GM19240 (cell line): ENCODE results near the gene WDR83.
"Not testable (repeated sequence)": the region's sequence is repeated elsewhere in the genome, so short reads cannot be mapped to it uniquely, and the experiment has no call there.

Experiments used
- DNase-seq: peaks from one replicate; pipeline ENCODE4 v3.0.0; 2011; ENCODE audit warnings: low spot score; ENCODE audit not compliant: insufficient read length

WDR83 gene, protein sequence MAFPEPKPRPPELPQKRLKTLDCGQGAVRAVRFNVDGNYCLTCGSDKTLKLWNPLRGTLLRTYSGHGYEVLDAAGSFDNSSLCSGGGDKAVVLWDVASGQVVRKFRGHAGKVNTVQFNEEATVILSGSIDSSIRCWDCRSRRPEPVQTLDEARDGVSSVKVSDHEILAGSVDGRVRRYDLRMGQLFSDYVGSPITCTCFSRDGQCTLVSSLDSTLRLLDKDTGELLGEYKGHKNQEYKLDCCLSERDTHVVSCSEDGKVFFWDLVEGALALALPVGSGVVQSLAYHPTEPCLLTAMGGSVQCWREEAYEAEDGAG

DNA sequence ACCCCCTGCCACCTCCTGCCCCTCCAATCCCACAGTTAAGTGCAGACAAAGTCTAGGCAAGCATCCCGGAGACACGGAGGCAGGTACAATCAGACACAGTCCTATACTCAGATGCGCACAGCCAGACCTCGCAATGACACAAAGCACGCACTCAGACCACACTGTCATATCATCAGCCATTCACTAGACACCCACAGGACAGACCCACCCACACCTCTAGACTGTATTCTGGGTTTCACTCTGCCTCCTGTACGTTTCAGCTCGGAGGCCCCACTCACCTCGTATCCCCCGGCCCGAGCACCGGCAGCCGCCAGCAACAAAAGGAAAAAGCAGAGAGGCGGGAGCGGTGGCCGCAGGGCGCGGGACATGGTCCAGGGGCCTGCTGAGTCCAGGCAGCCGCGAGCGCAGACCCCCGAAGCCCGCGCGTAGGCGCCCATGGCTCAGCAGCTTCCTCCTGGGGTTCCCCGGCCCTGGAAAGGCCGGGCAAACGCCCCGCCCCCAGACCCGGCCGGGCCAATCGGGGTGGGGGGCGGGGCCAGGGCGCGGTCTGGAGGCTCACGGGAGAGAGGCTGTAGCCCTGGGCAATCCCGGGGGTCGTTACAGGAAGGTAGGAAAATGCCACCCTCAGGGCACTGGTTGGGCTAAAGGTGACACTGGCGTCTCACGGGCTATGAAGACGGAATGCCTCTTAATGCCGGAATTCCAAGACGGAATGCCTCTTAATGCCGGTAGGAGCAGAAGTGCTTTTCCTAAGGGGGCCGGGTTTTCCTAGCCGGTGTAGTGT lies at the start of gene WDR83, which contains the start of gene MAN2B1:
Gene WDR83 (plus strand): TSS at position 543 of the 784 bp plus-strand sequence. CDS start 2,984 bp downstream, outside the sequence.
Gene MAN2B1 (minus strand): TSS at position 478 of the 784 bp plus-strand sequence. CDS start 41 bp downstream, at position 437.
- peak; percentile 80 for DNase-seq

DNA sequence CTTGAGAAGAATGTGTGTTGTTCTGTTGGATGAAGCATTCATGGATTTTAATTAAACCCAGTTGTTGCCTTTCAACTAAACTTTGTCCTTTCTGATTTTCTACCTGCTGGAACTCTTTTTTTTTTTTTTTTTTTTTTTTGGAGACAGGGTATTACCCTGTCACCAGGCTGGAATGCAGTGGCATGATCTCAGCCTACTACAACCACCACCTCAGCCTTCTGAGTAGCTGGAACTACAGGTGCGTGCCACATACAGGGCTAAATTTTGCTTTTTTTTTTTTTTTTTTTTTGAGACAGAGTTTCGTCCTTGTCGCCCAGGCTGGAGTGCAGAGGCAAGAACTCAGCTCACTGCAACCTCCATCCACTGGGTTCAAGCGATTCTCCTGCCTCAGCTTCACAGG lies 49.0 kb upstream of the WDR83 start:
- DNase-seq, result no peak

DNA sequence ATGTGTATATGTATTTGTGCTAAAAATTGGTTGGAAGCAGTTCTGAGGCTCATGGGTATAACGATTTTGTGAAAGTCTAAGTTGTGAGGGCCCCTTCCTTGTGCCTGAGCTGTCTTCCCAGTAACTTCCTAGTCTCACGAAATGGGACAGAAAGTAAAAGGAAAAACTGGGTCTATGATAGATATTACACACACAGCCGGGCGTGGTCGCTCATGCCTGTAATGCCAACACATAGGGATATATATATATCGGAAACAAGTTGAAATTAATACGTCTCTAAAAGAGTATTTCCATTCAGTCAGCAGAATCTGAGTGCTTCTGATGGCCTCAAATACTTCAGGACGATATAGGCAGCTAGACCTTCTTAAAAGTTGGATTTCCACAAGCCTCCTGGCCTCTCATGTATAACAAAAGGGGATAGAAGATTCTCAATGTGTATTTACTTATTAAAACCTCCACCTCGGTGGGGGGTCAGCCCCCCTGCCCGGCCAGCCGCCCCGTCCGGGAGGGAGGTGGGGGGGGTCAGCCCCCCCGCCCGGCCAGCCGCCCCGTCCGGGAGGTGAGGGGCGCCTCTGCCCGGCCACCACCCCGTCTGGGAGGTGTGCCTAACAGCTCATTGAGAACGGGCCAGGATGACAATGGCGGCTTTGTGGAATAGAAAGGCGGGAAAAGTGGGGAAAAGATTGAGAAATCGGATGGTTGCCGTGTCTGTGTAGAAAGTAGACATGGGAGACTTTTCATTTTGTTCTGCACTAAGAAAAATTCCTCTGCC lies 45.2 kb upstream of the WDR83 start:
- DNase-seq, result not testable (repeated sequence)

DNA sequence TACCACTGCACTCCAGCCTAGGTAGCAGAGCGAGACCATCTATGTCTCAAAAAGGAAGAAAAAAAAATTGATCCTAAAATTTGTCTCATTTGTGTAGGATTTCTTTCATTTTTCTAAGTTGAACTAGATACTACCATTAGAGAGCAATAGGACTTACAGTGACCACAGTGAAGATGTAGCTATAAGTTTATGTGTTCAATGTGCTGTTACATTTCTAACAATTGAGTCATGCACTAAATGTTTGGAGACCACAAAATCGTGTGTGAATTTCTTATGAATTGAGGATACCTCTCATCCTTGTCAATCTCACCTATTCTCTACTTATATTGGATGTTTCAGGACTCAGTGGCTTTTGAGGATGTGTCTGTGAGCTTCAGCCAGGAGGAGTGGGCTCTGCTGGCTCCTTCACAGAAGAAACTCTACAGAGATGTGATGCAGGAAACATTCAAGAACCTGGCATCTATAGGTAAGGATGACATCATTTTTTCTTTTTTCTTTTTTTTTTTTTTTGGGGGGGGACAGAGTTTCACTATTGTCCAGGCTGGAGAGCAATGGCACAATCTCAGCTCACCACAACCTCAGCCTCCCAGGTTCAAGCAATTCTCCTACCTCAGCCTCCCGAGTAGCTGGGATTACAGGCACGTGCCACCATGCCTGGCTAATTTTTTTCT lies 43.1 kb upstream of the WDR83 start:
- DNase-seq, result no peak

DNA sequence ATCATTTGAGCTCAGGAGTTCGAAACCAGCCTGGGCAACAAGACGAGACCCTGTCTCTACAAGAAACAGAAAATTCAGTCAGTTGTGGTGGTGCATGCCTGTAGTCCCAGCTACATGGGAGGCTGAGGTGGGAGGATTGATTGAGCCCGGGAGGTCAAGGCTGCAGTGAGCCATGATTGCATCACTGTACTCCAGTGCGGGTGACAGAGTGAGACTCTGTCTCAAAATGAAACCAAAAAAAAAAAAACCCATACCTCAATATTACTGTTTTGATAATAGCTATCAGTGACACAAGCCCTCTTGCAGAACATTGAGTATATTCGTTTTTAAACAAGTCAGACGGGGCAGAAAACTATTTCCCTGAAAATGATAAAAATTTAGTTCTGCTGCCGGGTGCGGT lies 39.6 kb upstream of the WDR83 start:
- DNase-seq, result no peak

DNA sequence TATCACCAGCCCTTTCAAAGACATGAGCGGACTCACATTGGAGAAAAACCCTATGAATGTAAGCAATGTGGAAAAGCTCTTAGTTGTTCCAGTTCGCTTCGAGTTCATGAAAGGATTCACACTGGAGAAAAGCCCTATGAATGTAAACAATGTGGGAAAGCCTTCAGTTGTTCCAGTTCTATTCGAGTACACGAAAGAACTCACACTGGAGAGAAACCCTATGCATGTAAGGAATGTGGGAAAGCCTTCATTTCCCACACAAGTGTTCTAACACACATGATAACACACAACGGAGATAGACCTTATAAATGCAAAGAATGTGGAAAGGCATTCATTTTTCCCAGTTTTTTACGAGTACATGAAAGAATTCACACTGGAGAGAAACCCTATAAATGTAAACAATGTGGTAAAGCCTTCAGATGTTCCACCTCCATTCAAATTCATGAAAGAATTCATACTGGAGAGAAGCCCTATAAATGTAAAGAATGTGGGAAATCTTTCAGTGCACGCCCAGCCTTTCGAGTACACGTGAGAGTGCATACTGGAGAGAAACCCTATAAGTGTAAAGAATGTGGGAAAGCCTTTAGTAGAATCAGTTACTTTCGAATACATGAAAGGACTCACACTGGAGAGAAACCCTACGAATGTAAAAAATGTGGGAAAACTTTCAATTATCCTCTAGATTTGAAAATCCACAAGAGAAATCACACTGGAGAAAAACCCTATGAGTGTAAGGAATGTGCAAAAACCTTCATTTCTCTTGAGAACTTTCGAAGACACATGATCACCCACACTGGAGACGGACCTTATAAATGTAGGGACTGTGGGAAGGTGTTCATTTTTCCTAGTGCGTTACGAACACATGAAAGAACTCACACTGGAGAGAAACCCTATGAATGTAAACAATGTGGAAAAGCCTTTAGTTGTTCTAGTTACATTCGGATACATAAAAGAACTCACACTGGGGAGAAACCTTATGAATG lies 38.3 kb upstream of the WDR83 start:
- no peak for DNase-seq

DNA sequence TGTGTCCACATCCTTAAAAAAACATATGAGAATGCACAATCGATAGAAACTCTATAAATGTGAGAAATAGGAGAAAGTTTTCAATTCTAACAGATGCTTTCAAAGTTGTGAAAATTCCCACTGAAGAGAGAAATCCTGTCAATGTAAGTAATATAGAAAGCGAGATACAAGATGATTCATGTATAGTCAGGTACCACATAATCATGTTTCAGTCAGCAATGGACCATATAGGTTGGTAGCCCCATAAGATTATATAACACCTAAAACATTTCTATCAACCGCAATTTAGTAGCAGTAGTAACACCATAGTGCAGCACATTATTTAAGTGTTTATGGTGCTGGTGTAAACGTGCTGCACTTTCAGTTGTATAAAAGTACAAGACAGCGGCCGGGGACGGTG lies 37.4 kb upstream of the WDR83 start:
- DNase-seq, result no peak

DNA sequence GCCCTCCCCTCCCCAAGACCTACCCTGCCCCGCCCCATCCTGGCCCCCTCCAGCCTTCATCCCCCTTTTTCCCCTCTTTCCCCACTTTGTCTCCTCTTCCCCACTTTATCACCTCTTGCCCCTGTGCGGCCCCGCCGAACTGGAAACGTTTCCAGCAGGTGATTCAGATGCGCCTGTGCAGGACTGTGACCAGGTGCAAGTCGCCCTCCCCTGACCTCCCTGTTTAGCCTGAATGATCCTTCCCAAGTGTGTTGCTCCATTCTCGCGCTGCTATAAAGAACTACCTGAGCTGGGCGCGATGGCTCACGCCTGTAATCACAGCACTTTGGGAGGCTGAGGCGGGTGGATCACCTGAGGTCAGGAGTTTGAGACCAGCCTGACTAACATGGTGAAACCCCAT lies 30.0 kb upstream of the WDR83 start:
- no peak for DNase-seq

DNA sequence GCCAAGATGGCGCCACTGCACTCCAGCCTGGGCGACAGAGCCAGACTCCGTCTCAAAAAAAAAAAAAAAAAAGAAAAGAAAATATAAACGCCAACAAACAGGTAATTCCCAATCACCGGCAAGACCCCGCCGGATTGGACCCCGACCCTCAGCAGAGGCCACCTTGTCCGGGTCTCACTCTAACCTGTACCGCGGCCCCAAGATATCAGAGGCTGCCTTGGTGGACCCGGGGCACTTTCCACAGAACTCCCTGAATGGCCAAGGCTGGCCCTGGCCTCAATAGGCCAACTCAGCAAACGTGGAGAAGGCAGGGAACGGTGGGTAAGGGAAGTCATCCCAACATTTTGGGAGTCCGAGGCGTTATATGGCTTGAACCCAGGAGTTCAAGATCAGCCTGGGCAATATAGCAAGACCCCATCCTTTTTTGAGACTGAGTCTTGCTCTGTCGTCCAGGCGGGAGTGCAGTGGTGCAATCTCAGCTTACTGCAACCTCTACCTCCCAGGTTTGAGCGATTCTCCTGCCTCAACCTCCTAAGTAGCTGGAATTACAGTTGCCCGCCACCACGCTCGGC lies 27.9 kb upstream of the WDR83 start:
- DNase-seq, result no peak

DNA sequence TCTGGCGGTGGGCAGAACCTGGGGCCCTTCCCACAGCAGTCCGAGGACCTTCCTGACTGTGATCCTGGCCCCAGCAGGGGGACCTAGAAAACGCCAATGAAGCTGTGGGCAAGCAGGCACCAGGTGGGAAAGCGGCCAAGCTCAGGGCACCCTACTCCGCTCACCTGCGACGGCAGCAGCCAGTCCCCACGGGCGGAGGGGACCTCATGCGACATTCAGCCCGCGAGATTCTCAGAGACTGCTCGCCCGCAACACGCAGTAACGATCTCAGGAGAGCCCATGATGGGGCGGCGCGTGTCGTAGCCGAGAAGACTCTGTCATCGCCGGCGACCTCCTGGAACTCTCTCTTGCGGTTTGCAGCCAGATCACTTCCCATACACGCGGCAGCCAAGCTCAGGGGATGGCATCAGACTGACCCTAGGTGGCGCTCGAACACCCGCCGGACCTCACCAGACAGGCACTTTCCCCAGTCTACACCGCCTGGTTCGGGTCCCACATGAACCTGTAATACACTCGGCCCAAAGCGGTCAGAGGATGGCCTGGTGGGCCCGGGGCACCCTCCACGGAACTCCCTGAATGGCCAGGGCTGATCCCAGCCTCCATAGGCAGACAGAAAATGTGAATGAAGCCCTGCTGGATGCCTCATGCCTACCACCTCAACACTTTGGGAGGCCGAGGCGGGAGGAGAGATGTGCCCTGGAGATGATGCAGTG lies 26.6 kb upstream of the WDR83 start:
- DNase-seq, result peak; percentile 69

DNA sequence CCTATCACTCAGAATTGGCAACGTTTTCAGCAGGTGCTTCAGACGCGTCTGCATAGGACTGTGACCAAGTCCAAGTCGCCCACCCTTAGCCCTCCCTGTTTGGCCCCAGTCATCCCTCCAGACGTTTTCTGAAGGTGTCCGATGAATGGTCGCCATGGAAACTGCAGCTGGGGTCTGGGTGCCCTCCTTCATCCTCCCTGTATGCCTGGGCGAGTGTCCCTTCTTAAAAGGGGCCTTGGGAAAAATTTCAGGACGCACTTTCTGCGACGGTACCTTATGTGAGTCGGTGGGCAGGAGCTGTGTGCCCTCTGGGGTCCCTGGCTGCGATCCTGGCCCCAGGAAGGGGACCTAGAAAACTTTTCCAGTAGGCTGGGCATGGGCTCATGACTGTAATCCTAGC lies 25.2 kb upstream of the WDR83 start:
- DNase-seq, result no peak

DNA sequence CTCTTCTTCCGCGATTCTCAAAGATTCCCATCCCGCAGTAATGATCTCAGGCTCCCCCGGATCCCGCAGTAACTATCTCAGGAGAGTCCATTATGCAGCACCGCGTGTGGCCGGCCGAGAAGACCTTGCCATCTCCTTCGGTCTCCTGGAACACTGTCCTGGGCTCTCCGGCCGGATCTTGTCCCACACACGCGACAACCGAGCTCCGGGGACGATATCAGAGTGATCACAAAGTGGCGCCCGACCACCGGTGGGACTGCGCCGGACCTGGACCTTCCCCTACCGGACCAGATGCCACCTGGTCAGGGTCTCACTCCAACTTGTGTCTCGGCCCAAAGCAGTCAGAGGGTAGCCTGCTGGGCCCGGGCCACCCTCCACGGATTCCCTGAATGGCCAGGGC lies 24.1 kb upstream of the WDR83 start:
- DNase-seq, result no peak

DNA sequence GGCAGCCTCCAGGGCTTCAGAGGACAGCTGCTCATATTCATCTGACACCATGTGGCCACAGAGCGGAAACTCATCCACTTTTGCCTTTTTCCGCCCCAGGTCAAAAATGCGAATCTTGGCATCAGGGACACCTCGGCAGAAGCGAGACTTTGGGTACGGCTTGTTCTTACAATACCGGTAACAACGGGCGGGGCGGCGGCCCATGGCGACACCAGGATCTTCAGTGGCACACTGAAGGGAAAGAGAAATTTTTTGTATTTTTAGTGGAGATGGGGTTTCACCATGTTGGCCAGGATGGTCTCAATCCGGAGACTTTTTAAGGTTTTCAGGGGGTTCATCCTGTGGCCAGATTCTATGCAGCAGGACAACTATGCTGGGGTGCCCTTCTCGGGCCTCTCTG lies 22.9 kb upstream of the WDR83 start:
- DNase-seq, result not testable (repeated sequence)

DNA sequence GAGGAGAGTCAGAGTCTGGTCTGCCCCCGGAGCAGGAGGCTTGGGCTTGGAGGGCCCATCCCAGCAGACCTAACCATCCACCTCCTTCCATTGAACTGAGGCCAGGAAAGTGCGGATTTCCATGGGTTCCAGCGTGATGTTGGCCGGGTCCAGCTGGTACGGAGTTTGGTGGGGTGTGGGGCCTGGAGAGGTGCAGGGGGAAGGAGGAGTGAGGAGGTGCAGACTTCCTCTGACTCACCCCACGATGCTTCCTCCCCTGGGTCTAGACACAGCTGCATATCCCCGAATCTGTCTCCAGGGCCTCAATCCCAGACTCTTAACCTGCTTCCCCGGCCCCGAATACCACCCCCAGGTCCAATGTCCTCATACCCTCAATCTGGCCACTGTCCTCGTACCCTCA lies 20.1 kb upstream of the WDR83 start:
- DNase-seq, result no peak

DNA sequence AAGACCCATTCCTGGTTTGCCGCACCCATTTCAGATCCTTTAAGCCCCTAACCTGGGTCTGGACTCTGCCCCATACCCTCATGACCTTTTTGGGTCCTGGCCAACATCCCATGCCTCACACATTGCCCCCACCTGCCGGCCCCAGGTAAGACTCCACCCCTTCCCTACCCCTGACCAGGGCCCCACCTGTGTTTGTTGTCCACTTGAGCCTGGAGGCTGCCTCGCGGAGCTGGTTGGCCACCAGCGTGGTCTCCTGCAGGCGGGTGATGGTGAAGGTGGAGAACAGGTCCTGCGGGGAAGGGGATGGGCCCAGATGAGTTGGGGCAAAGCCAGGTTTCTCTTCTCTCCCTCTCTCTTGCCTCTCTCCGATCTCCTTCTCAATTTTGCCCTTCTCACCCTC lies 19.6 kb upstream of the WDR83 start:
- DNase-seq, result no peak

DNA sequence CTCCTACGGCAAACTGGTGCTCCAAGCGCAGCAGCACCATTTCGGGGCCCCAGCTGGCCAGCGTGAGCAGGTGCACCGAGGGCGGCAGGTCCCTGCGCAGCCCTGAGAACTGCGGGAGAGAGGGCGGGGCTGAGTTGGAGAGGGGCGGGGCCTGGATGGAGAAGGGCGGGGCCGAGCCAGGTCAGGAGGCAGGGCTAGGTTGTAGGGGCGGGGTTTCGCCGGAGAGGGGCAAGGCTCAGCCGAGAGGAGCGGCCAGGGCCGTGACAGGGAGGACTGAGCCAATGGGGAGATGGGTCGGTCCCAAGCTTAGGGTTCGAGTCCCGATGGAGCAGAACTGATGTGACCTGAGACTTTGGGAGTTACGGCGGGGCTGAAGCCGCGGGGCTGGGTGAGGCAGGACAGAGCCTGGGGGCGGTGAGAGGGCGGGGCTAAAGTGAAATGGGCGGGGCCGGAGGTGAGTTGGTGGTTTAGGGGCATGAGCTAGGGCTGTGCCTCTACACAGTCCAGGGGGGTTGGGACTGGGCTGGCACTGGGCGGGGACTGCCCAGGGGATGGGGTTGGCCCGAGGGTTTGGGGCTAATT lies 19.0 kb upstream of the WDR83 start:
- no peak for DNase-seq

DNA sequence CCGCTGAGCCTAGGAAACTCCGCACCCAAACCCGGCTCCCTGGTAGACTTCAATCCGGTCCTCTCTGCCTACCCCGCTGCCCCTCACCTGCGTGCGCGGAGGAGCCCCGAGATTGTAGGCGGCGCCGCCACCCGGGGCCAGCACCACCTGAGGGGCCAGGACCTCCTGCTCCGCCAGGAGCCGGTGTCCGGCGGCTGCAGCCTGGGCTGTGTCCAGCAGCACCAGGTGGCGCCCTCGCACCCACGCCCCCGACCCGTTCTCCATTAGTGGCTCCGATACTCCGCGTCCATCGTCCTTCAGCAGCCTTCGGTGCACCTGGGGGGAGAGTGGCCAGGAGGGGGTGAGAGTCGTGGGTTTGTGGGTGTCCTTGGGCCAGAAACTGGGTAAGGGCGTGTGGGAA lies 18.5 kb upstream of the WDR83 start:
- DNase-seq, result no peak

DNA sequence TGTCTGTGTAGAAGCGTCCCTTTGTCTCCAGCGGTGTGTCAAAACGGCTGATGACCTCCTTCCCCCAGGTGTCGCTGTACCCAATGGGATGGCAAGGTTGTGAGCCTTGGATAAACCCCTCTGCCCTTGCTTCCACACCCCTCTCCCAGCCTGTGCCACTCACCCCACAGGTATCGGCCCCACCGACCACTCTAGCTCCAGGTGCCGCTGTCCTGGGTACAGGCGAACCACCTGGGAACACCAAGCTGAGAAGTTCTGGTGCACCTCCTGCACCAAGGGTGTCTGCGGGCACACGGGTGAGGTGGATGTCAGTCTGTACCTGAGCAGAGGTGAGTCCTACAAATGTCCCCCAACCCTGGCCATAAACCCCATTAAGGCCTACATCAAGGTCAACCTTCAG lies 16.7 kb upstream of the WDR83 start:
- DNase-seq, result no peak

DNA sequence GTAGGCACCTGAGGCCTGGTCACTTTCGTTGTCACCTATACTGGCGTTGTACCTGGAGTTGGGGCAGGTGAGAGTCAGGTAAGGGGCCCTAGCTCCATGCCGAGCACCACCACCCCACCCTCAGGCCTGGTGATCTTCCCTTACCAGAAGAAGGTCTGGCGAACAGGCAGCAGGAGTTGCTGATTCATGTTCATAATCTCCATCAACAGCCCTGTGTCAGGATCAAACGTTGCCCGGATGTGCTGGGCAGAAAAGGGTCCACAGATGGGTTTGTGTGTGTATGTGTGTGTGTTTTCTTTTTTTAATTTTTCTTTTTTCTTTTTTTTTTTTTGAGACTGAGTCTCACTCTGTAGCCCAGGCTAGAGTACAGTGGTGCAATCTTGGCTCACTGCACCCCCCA lies 14.4 kb upstream of the WDR83 start:
- no peak for DNase-seq
